Esophagus squamous epithelium (tissue), 5 donors: ENCODE data around the gene CXXC1. TPM values are rescaled to one million over a fixed set of nuclear protein-coding genes. Genes with fewer than 3 reads are reported as not detected.

ENCODE experiments used
- DNase-seq: peaks from one replicate; lab custom pipeline; 2025; lab: John Stamatoyannopoulos, UW
- H3K27ac ChIP-seq, 4 donors: fragments of 200-600 bp; sonication (generic); one replicate each; pipeline ENCODE4 v1.5.1; 2016 to 2019; ENCODE audit warnings: mild to moderate bottlenecking in 1 of 4
- H3K27me3 ChIP-seq, 4 donors: fragments of 200-600 bp; sonication (generic); 1 replicate in 3 of 4; 2 replicates in 1 of 4; pipeline versions ENCODE4 v1.5.1 to v1.6.0; 2017 to 2021; ENCODE audit warnings: antibody characterized with exemption in 1 of 4
- H3K36me3 ChIP-seq, 3 donors: fragments of 200-600 bp; sonication (generic); one replicate each; pipeline ENCODE4 v1.5.1; 2016 to 2019
- H3K4me1 ChIP-seq, 3 donors: fragments of 200-600 bp; sonication (generic); one replicate each; pipeline ENCODE4 v1.5.1; 2017 to 2019
- H3K4me3 ChIP-seq, 4 donors: fragments of 200-600 bp; sonication (generic); 1 replicate in 3 of 4; 2 replicates in 1 of 4; pipeline ENCODE4 v1.5.1; 2016 to 2019; ENCODE audit warnings: mild to moderate bottlenecking in 2 of 4, moderate library complexity in 1 of 4
- H3K9me3 ChIP-seq, 3 donors: fragments of 200-600 bp; sonication (generic); one replicate each; pipeline ENCODE4 v1.5.1; 2016 to 2019
- CTCF ChIP-seq, 6 experiments: fragments of 450-650 bp in 4 of 6; fragments of 200-600 bp in 2 of 6; sonication (generic) in 2 of 6; IDR thresholded peaks; one replicate each; pipeline ENCODE4 v1.5.1; 2016 to 2019; ENCODE audit warnings: antibody characterized with exemption in 6 of 6, mild to moderate bottlenecking in 4 of 6, moderate library complexity in 4 of 6
- POLR2A ChIP-seq, 4 donors: fragments of 450-650 bp; IDR thresholded peaks; one replicate each; pipeline ENCODE4 v1.6.1; 2017; ENCODE audit warnings: antibody characterized with exemption in 4 of 4, mild to moderate bottlenecking in 4 of 4, moderate library complexity in 3 of 4
- WGBS, 2 donors: methylation state at CpG; one replicate each; pipeline ENCODE4 v1.1.5; 2018; 5-methylcytosine and 5-hydroxymethylcytosine counted together
- intact Hi-C: fragments of 100-400 bp; cut with DNase I; formaldehyde crosslinking; loops from one replicate; pipeline ENCODE4 v1.15.0; 2022
- total RNA-seq, 4 donors: library from RNA; depleted of rRNA; stranded (reverse); fragments of >200 nt; gene quantifications; one replicate each; pipeline ENCODE4 v1.1.0, GENCODE V29; 2016
- donor health status: DM: yes; HTN: yes; CAD: no.

The CXXC1 gene
- total RNA-seq, 4 donors from 2014 or later = 42.0 to 58.9 (median 53.9) TPM

GRCh38 chr18:50280707-50281294, 6.7 kb downstream of the CXXC1 start:
- H3K4me3 ChIP-seq = peak overlapping the region; percentile 60 to 99 (median 82)
- H3K27me3 ChIP-seq = no peaks in the 10 kb centered on the region
- peak overlapping the region; percentile 94 to 99 (median 98) for H3K27ac ChIP-seq
- intact Hi-C loops = no loop called here
- TF ChIP-seq CTCF (IDR thresholded peaks at IDR 0.05) (no peak), POLR2A (IDR thresholded peaks at IDR 0.05) (no peak)
- no peaks in the 10 kb centered on the region for H3K9me3 ChIP-seq
- DNase-seq = no peak
- WGBS, 2 donors = 1 to 2% methylated on average over 16 of the region's 16 CpGs
- peaks cover 13 to 78% (median 29%) of the 10 kb centered on the region in 3 donors for H3K36me3 ChIP-seq
- peaks cover 22 to 69% (median 27%) of the 10 kb centered on the region in 3 donors for H3K4me1 ChIP-seq

GRCh38 chr18:50279752-50280151, 7.7 kb downstream of the CXXC1 start:
- Histone ChIP-seq H3K9me3 (no peaks in the 10 kb centered on the region), H3K27ac (peak overlapping the region in 1 of 4 donors; percentile 97), H3K36me3 (peaks cover 23 to 78% (median 38%) of the 10 kb centered on the region in 3 donors), H3K4me1 (peaks cover 22 to 59% (median 27%) of the 10 kb centered on the region in 3 donors), H3K27me3 (no peaks in the 10 kb centered on the region), H3K4me3 (peak overlapping the region in 2 of 4 donors; percentile 60 to 97)
- intact Hi-C loops = no loop called here
- WGBS, 2 donors = 79 to 94% methylated on average over 1 to 4 of the region's 7 CpGs
- TF ChIP-seq POLR2A (IDR thresholded peaks at IDR 0.05) (no peak), CTCF (IDR thresholded peaks at IDR 0.05) (no peak)
- no peak for DNase-seq

- no peaks in the 10 kb centered on the region for H3K27me3 ChIP-seq
- DNase-seq = no peak
- intact Hi-C loops = no loop called here
- WGBS, 2 donors = 49 to 52% methylated on average over 6 of the region's 6 CpGs
- H3K9me3 ChIP-seq = no peaks in the 10 kb centered on the region
- peaks cover 40 to 78% (median 43%) of the 10 kb centered on the region in 3 donors for H3K36me3 ChIP-seq
- TF ChIP-seq CTCF (IDR thresholded peaks at IDR 0.05) (no peak), POLR2A (IDR thresholded peaks at IDR 0.05) (no peak)
- peak overlapping the region in 1 of 4 donors; percentile 5 for H3K27ac ChIP-seq
- H3K4me1 ChIP-seq = peaks cover 18 to 48% (median 27%) of the 10 kb centered on the region in 3 donors
- no peak overlapping the region for H3K4me3 ChIP-seq
Measured at GRCh38 chr18:50277942-50278341, 9.6 kb downstream of the CXXC1 start.

GRCh38 chr18:50276452-50276851, 11.0 kb downstream of the CXXC1 start:
- no peak overlapping the region for H3K4me3 ChIP-seq
- no peaks in the 10 kb centered on the region for H3K9me3 ChIP-seq
- no peaks in the 10 kb centered on the region for H3K27me3 ChIP-seq
- TF ChIP-seq CTCF (IDR thresholded peaks at IDR 0.05) (no peak), POLR2A (IDR thresholded peaks at IDR 0.05) (no peak)
- H3K4me1 ChIP-seq = peaks cover 13 to 35% (median 20%) of the 10 kb centered on the region in 3 donors
- no peak for DNase-seq
- intact Hi-C loops = no loop called here
- no peak overlapping the region for H3K27ac ChIP-seq
- peaks cover 51 to 82% (median 53%) of the 10 kb centered on the region in 3 donors for H3K36me3 ChIP-seq
- WGBS, 2 donors = 86 to 88% methylated on average over 4 of the region's 4 CpGs

- Histone ChIP-seq H3K36me3 (peaks cover 51 to 91% (median 53%) of the 10 kb centered on the region in 3 donors), H3K27me3 (no peaks in the 10 kb centered on the region)
Measured at GRCh38 chr18:50275503-50276036, 11.9 kb downstream of the CXXC1 start.

More at GRCh38 chr18:50275503-50276036, 11.9 kb downstream of the CXXC1 start:
- intact Hi-C loops = no loop called here
- no peak overlapping the region for H3K4me3 ChIP-seq
- no peak overlapping the region for H3K27ac ChIP-seq
- H3K9me3 ChIP-seq = no peaks in the 10 kb centered on the region
- DNase-seq = no peak
- no peak for TF ChIP-seq POLR2A (IDR thresholded peaks at IDR 0.05)
- TF ChIP-seq CTCF (IDR thresholded peaks at IDR 0.05) = no peak
- 94 to 98% methylated on average over 5 to 7 of the region's 19 CpGs for WGBS, 2 donors
- peaks cover 10 to 32% (median 18%) of the 10 kb centered on the region in 3 donors for H3K4me1 ChIP-seq
